Brain microvascular endothelial cell (primary cell): ENCODE results near the gene VSIR.

Experiments used
- DNase-seq: peaks from one replicate; pipeline ENCODE4 v3.0.0-alpha.2; 2020
- H3K27ac ChIP-seq: fragments of 250-450 bp; sonication (Bioruptor Pico); 2 replicates; pipeline ENCODE4 v1.5.1; 2020; ENCODE audit warnings: mild to moderate bottlenecking, moderate library complexity
- H3K27me3 ChIP-seq: fragments of 250-450 bp; sonication (Bioruptor Pico); replicated peaks from 2 replicates; pipeline ENCODE4 v1.5.1; 2020; ENCODE audit warnings: mild to moderate bottlenecking
- H3K36me3 ChIP-seq: fragments of 250-450 bp; sonication (Bioruptor Pico); replicated peaks from 2 replicates; pipeline ENCODE4 v1.5.1; 2020; ENCODE audit warnings: mild to moderate bottlenecking
- H3K4me3 ChIP-seq: 2 replicates; pipeline ENCODE4 v1.5.1; 2011; ENCODE audit warnings: low read depth, mild to moderate bottlenecking, control low read depth, low read length, moderate library complexity
- in situ Hi-C: cut with HindIII; loops from 2 replicates; pipeline ENCODE4 v1.10.0; 2017; ENCODE audit warnings: low sequenced_read_pairs, low pct_ligation_motif_present
- TF ChIP-seq, protein P1 (sequence below): IDR thresholded peaks from 2 replicates; pipeline ENCODE4 v1.5.1; 2011; ENCODE audit warnings: low read depth, mild to moderate bottlenecking, moderate library complexity, low read length, control low read depth, inconsistent platforms; ENCODE audit errors: missing control alignments

VSIR gene

DNA sequence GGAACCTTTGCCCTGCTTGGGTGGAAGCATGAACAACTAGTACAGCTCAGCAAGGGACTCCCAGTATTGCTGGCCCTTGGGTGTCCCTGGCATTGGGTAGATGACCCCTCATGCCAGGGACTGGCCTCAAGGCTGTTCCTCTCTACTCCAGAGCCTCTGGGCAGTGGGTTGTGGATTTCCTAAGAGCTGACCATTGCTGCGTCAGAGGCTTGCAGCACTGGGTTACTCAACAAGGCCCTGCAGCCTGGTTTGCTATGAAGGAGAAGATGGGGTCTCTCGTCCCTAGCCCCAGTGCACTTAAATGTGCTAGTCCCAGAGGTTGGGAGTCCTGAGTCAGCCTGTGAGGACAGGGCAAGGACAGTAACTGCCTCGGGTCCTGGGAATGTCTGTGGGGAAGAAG is 2.5 kb downstream of the VSIR start:
- Histone ChIP-seq H3K4me3 (no peak overlapping the region), H3K36me3 (no peaks in the 10 kb centered on the region), H3K27ac (peak overlapping the region; percentile 94), H3K27me3 (no peaks in the 10 kb centered on the region)
- no peak for DNase-seq
- TF ChIP-seq, protein P1, sequence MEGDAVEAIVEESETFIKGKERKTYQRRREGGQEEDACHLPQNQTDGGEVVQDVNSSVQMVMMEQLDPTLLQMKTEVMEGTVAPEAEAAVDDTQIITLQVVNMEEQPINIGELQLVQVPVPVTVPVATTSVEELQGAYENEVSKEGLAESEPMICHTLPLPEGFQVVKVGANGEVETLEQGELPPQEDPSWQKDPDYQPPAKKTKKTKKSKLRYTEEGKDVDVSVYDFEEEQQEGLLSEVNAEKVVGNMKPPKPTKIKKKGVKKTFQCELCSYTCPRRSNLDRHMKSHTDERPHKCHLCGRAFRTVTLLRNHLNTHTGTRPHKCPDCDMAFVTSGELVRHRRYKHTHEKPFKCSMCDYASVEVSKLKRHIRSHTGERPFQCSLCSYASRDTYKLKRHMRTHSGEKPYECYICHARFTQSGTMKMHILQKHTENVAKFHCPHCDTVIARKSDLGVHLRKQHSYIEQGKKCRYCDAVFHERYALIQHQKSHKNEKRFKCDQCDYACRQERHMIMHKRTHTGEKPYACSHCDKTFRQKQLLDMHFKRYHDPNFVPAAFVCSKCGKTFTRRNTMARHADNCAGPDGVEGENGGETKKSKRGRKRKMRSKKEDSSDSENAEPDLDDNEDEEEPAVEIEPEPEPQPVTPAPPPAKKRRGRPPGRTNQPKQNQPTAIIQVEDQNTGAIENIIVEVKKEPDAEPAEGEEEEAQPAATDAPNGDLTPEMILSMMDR = no peak
- in situ Hi-C loops = no loop called here

DNA sequence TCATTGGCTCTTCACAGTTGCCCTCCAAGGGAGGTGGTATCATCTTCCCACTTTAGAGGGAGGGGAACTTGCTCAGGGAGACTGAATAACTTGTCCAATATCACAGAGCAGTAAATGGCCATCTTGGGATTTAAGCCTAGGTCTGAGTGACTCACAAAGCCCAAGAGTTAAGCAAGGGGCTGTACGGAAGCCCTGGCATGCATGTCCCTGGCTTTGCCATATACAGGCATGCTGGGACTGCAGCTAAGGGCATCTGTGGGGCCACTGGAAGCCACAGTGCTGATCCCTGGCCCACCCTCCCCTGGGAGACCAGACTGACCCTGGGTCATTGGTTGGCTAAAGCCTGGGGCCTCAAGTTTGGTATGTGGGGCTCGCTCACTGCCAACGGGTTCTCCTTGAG is 3.1 kb downstream of the VSIR start:
- Histone ChIP-seq H3K27me3 (no peaks in the 10 kb centered on the region), H3K36me3 (no peaks in the 10 kb centered on the region), H3K4me3 (no peak overlapping the region), H3K27ac (peak overlapping the region; percentile 94)
- TF ChIP-seq, protein P1 = no peak
- in situ Hi-C loops = no loop called here
- peak; percentile 34 for DNase-seq

DNA sequence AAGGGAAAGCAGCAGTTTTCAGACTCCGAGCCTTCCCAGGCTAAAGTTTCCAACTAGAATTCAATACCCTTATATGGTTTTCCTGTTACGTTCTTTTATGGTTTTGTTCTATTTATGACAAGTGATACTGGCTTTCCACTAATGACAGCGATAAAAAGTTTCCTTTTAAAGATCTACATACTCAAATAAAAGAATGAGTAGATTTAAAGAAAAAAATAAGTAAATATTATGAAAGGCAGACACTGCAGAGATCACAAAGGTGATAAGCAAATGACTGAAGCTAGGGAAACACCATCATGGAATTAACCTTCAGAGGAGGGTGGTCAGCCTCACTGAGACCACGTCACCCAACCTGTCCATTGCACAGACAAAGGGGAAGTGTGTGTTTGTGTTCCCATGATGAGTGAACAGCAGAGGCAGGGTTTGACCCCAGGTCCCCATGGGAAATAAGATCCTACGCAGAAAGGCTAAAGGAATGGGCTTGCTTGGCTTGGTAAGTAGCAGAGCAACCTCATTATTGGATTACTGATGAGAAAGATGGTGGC is 4.0 kb downstream of the VSIR start:
- no peaks in the 10 kb centered on the region for H3K27me3 ChIP-seq
- in situ Hi-C loops = no loop called here
- peak overlapping the region; percentile 25 for H3K4me3 ChIP-seq
- TF ChIP-seq, protein P1 = no peak
- H3K36me3 ChIP-seq = no peaks in the 10 kb centered on the region
- peak overlapping the region; percentile 94 for H3K27ac ChIP-seq
- DNase-seq = peak; percentile 83

DNA sequence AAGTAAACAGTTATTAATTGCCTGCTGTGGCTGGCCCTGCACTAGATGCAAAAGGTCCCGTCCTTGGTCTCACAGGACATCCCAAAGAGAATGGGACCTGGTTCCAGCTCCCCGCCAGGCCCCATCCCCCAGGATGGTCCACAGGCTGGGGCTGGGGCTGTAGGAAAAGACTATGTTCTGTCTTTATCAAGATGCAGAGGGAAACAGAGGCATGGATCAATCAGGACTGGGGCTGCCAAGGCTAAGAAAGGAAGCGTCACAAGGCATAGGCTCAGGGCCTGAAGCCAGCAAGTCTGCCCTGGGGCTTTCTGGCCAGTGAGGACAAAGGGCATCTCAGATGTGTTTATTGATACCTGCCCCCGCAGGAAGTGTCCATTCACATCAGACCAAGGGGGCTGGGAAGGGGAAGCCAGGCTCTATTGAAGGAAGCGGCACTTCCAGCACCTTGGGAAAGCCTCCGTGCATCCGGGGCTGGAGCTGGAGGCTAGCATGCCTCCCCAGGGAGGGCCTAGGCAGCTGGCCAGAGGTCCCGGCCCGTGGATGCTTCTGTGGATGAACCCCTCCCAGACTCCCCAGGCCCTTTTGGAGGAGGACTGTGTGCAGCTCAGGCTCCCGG is 5.8 kb downstream of the VSIR start:
- Histone ChIP-seq H3K36me3 (no peaks in the 10 kb centered on the region), H3K4me3 (no peak overlapping the region), H3K27ac (peak overlapping the region; percentile 94), H3K27me3 (no peaks in the 10 kb centered on the region)
- TF ChIP-seq, protein P1 = no peak
- in situ Hi-C loops = no loop called here
- DNase-seq = peak; percentile 64

DNA sequence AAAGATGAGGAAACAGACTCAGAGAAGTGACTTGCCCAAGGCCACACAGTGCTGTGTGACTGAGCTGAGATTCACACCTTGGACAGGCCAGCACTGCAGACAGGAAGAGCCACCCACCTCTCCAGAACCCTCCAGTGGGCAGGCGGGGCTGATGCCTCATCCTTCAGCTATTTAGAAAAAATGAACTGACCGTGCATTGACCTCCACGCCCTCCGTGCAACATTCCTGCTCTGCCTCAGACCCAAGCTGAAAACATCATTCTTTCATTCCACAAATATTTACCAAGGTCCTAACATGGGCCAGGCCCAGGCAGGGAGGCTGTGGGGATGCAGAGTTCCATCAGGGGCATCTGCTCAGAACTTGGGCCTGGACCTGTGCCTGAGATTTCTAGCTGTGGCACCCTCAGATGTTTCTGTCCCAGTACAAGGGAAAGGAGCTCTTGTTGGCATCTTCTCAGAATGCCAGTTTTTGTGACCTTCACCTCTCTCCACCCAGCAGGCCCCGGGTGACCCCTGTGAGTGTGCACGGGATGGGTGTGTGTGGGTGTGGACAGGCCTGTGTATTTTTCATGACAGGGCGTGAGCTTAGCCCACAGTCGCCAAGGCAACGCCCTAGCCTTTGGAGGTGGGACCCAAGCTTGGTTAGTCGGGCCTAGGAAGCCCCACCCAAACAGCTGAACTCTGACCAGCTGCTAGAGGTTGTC is 6.5 kb downstream of the VSIR start:
- DNase-seq = peak; percentile 95
- H3K4me3 ChIP-seq = no peak overlapping the region

More for the DNA sequence above, 6.5 kb downstream of the VSIR start:
- no peaks in the 10 kb centered on the region for H3K27me3 ChIP-seq
- H3K36me3 ChIP-seq = no peaks in the 10 kb centered on the region
- in situ Hi-C loops = no loop called here
- peak overlapping the region; percentile 94 for H3K27ac ChIP-seq
- TF ChIP-seq, protein P1 = no peak
